ENCODE measurements around the gene MPRIP. TPM values are rescaled to one million over a fixed set of nuclear protein-coding genes. Genes with fewer than 3 reads are reported as not detected.

MPRIP gene
- total RNA-seq, 1 experiment from 2014 or later = 258 TPM

GRCh38 chr17:17079761-17080160 is 37.5 kb downstream of the MPRIP start:
- no peaks in the 10 kb centered on the region; a peak in 1 of 4 replicates for H3K4me1 ChIP-seq (ENCODE audit: control insufficient read depth in 1 of 2, insufficient read depth in 2 of 2, low read length in 2 of 2)
- ChIA-PET CTCF (no interaction called here), POLR2A (no interaction called here), RAD21 (ENCODE audit: low non-redundant PET in 1 of 2, low total read pairs in 2 of 2, uncharacterized antibody in 2 of 2, unreplicated experiment in 2 of 2) (no interaction called here)
- no peaks in the 10 kb centered on the region for H3K9me2 ChIP-seq (ENCODE audit: insufficient read depth)
- H4K20me1 ChIP-seq (ENCODE audit: insufficient read depth) = peaks cover 3% of the 10 kb centered on the region; the same call in 1 of the 2 replicates
- H3K36me3 ChIP-seq (ENCODE audit: control insufficient read depth in 1 of 2, insufficient read depth in 2 of 2, low read length in 2 of 2) = peaks cover 13 to 32% of the 10 kb centered on the region in 2 experiments; a peak in 3 of 4 replicates
- no peak overlapping the region for H3K4me2 ChIP-seq (ENCODE audit: low read length)
- H3K27me3 ChIP-seq (ENCODE audit: insufficient read depth, low read length) = no peaks in the 10 kb centered on the region
- TF ChIP-seq, protein P1, sequence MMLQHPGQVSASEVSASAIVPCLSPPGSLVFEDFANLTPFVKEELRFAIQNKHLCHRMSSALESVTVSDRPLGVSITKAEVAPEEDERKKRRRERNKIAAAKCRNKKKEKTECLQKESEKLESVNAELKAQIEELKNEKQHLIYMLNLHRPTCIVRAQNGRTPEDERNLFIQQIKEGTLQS (IDR thresholded peaks at IDR 0.05) = no peak
- TF ChIP-seq POLR2AphosphoS5 (IDR thresholded peaks at IDR 0.05; ENCODE audit: low read depth, low read length) (no peak), ZFX (IDR thresholded peaks at IDR 0.05) (no peak), JUND (IDR thresholded peaks at IDR 0.05) (no peak), ELF1 (IDR thresholded peaks at IDR 0.05; ENCODE audit: borderline replicate concordance, low read depth) (no peak), SIN3A (IDR thresholded peaks at IDR 0.05; ENCODE audit: low read depth) (no peak), CBX3 (IDR thresholded peaks at IDR 0.05; ENCODE audit: low read depth) (no peak), EZH2phosphoT487 (IDR thresholded peaks at IDR 0.05; ENCODE audit: borderline replicate concordance) (no peak), EGR1 (IDR thresholded peaks at IDR 0.05; ENCODE audit: low read depth) (no peak), EZH2 (IDR thresholded peaks at IDR 0.05) (no peak), FOSL1 (IDR thresholded peaks at IDR 0.05; ENCODE audit: low read depth) (no peak), SP1 (IDR thresholded peaks at IDR 0.05; ENCODE audit: low read depth) (no peak), TCF7L2 (IDR thresholded peaks at IDR 0.05; ENCODE audit: borderline replicate concordance, extremely low read depth, insufficient read depth, insufficient read length) (no peak), YY1 (IDR thresholded peaks at IDR 0.05; ENCODE audit: extremely low read depth, insufficient replicate concordance, low read depth, low read length) (no peak), ZNF274 (IDR thresholded peaks at IDR 0.05; ENCODE audit: low read depth, low read length) (no peak), MAX (IDR thresholded peaks at IDR 0.05) (no peak)
- TF ChIP-seq, protein P2, sequence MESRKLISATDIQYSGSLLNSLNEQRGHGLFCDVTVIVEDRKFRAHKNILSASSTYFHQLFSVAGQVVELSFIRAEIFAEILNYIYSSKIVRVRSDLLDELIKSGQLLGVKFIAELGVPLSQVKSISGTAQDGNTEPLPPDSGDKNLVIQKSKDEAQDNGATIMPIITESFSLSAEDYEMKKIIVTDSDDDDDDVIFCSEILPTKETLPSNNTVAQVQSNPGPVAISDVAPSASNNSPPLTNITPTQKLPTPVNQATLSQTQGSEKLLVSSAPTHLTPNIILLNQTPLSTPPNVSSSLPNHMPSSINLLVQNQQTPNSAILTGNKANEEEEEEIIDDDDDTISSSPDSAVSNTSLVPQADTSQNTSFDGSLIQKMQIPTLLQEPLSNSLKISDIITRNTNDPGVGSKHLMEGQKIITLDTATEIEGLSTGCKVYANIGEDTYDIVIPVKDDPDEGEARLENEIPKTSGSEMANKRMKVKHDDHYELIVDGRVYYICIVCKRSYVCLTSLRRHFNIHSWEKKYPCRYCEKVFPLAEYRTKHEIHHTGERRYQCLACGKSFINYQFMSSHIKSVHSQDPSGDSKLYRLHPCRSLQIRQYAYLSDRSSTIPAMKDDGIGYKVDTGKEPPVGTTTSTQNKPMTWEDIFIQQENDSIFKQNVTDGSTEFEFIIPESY (IDR thresholded peaks at IDR 0.05; ENCODE audit: extremely low read depth, insufficient replicate concordance, low read length) = no peak
- TF ChIP-seq, protein P3, sequence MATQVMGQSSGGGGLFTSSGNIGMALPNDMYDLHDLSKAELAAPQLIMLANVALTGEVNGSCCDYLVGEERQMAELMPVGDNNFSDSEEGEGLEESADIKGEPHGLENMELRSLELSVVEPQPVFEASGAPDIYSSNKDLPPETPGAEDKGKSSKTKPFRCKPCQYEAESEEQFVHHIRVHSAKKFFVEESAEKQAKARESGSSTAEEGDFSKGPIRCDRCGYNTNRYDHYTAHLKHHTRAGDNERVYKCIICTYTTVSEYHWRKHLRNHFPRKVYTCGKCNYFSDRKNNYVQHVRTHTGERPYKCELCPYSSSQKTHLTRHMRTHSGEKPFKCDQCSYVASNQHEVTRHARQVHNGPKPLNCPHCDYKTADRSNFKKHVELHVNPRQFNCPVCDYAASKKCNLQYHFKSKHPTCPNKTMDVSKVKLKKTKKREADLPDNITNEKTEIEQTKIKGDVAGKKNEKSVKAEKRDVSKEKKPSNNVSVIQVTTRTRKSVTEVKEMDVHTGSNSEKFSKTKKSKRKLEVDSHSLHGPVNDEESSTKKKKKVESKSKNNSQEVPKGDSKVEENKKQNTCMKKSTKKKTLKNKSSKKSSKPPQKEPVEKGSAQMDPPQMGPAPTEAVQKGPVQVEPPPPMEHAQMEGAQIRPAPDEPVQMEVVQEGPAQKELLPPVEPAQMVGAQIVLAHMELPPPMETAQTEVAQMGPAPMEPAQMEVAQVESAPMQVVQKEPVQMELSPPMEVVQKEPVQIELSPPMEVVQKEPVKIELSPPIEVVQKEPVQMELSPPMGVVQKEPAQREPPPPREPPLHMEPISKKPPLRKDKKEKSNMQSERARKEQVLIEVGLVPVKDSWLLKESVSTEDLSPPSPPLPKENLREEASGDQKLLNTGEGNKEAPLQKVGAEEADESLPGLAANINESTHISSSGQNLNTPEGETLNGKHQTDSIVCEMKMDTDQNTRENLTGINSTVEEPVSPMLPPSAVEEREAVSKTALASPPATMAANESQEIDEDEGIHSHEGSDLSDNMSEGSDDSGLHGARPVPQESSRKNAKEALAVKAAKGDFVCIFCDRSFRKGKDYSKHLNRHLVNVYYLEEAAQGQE (IDR thresholded peaks at IDR 0.05; ENCODE audit: low read depth) = no peak
- H2AFZ ChIP-seq (ENCODE audit: low read depth, low read length, poor library complexity, severe bottlenecking) = no peak overlapping the region
- intact Hi-C loops (cut with micrococcal nuclease) = no loop called here
- DNase-seq (ENCODE audit: low read depth, low spot score) (no peak), ATAC-seq (no peak)
- no peak overlapping the region for H3K9ac ChIP-seq (ENCODE audit: low read length)
- peaks cover 95% of the 10 kb centered on the region for H3K79me2 ChIP-seq (ENCODE audit: insufficient read depth, low read length)
- no peak overlapping the region for H3K4me3 ChIP-seq (replicated peaks in 1 of 2; ENCODE audit: low read depth in 1 of 2, low read length in 2 of 2)
- no peaks in the 10 kb centered on the region for H3K9me3 ChIP-seq (ENCODE audit: control insufficient read depth in 1 of 2, insufficient read depth in 1 of 2, low read depth in 1 of 2, low read length in 2 of 2)
- H3K27ac ChIP-seq (ENCODE audit: low read depth, low read length) = no peak overlapping the region
- BruUV-seq (replicated peaks) = no TSS peak
